ENCODE data around the gene CAMKMT. TPM values are rescaled to one million over a fixed set of nuclear protein-coding genes. Genes with fewer than 3 reads are reported as not detected.

Gene CAMKMT
- total RNA-seq, 2 donors from 2014 or later = 10.7 to 11.6 TPM

- H3K36me3 ChIP-seq = no peaks in the 10 kb centered on the region
- H3K4me3 ChIP-seq = no peak overlapping the region
- DNase-seq = no peak
- no peaks in the 10 kb centered on the region for H3K4me1 ChIP-seq
- intact Hi-C loops (cut with DNase I) = no loop called here
- no peaks in the 10 kb centered on the region for H3K9me3 ChIP-seq
- no peak overlapping the region for H3K9ac ChIP-seq (ENCODE audit: low read depth in 2 of 2, low read length in 2 of 2)
- H3K27ac ChIP-seq = no peak overlapping the region
- no peaks in the 10 kb centered on the region for H3K27me3 ChIP-seq
- TF ChIP-seq CTCF (IDR thresholded peaks at IDR 0.05) = no peak
These were observed 398.1 kb downstream of the CAMKMT start for GRCh38 chr2:44759823-44760222.

- no peak overlapping the region for H3K4me3 ChIP-seq
- intact Hi-C loops (cut with DNase I) = no loop called here
- H3K9me3 ChIP-seq = no peaks in the 10 kb centered on the region
- H3K36me3 ChIP-seq = no peaks in the 10 kb centered on the region
- TF ChIP-seq CTCF (IDR thresholded peaks at IDR 0.05) = no peak
- no peaks in the 10 kb centered on the region for H3K4me1 ChIP-seq
- H3K9ac ChIP-seq (ENCODE audit: low read depth in 2 of 2, low read length in 2 of 2) = no peak overlapping the region
- no peak overlapping the region for H3K27ac ChIP-seq
- no peaks in the 10 kb centered on the region for H3K27me3 ChIP-seq
- no peak for DNase-seq
These were observed 401.6 kb downstream of the CAMKMT start for GRCh38 chr2:44763275-44763782.

GRCh38 chr2:44766220-44766619 lies 404.5 kb downstream of the CAMKMT start:
- no peak overlapping the region for H3K9ac ChIP-seq (ENCODE audit: low read depth in 2 of 2, low read length in 2 of 2)
- no peak overlapping the region for H3K4me3 ChIP-seq
- H3K9me3 ChIP-seq = no peaks in the 10 kb centered on the region
- no peaks in the 10 kb centered on the region for H3K4me1 ChIP-seq
- no peak for TF ChIP-seq CTCF (IDR thresholded peaks at IDR 0.05)
- intact Hi-C loops (cut with DNase I) = no loop called here
- no peak overlapping the region for H3K27ac ChIP-seq
- no peaks in the 10 kb centered on the region for H3K27me3 ChIP-seq
- no peak for DNase-seq
- no peaks in the 10 kb centered on the region for H3K36me3 ChIP-seq

GRCh38 chr2:44766777-44767176 lies 405.0 kb downstream of the CAMKMT start:
- Histone ChIP-seq H3K27ac (no peak overlapping the region), H3K36me3 (no peaks in the 10 kb centered on the region), H3K9ac (ENCODE audit: low read depth in 2 of 2, low read length in 2 of 2) (no peak overlapping the region), H3K4me1 (no peaks in the 10 kb centered on the region), H3K9me3 (no peaks in the 10 kb centered on the region), H3K4me3 (no peak overlapping the region), H3K27me3 (no peaks in the 10 kb centered on the region)
- no peak for TF ChIP-seq CTCF (IDR thresholded peaks at IDR 0.05)
- no peak for DNase-seq
- intact Hi-C loops (cut with DNase I) = no loop called here

- intact Hi-C loops (cut with DNase I) = no loop called here
- no peaks in the 10 kb centered on the region for H3K27me3 ChIP-seq
- H3K4me3 ChIP-seq = no peak overlapping the region
- no peak overlapping the region for H3K27ac ChIP-seq
- TF ChIP-seq CTCF (IDR thresholded peaks at IDR 0.05) = no peak
- H3K9me3 ChIP-seq = no peaks in the 10 kb centered on the region
- no peak overlapping the region for H3K9ac ChIP-seq (ENCODE audit: low read depth in 2 of 2, low read length in 2 of 2)
- no peaks in the 10 kb centered on the region for H3K4me1 ChIP-seq
- H3K36me3 ChIP-seq = no peaks in the 10 kb centered on the region
- DNase-seq = no peak
These were observed 405.9 kb downstream of the CAMKMT start for GRCh38 chr2:44767691-44768090.

Measured in colonic mucosa (tissue), 4 donors.